OCI-LY7 (cell line): ENCODE data around the gene ITGA5. TPM values are rescaled to one million over a fixed set of nuclear protein-coding genes. Genes with fewer than 3 reads are reported as not detected.

Experiments
- BruUV-seq: library from RNA; stranded (reverse); fragments of 400-500 nt; replicated peaks from 2 replicates; lab custom pipeline; 2021; lab: Mats Ljungman, UMichigan
- CTCF ChIA-PET: fragments of 300-600 bp; sonication (Branson Sonifier 250); formaldehyde crosslinking; loops from one replicate; lab custom pipeline; 2022; ENCODE audit warnings: antibody characterized with exemption; ENCODE audit not compliant: unreplicated experiment; lab: Charles Lee
- POLR2A ChIA-PET: fragments of 300-600 bp; sonication (Branson Sonifier 250); formaldehyde crosslinking; loops from one replicate; lab custom pipeline; 2022; ENCODE audit warnings: antibody characterized with exemption; lab: Charles Lee
- DNase-seq: peaks from one replicate; pipeline ENCODE4 v3.0.0-alpha.2; 2015; ENCODE audit warnings: low spot score
- H2AFZ ChIP-seq: fragments of 200-600 bp; sonication (generic), shearing (Covaris generic); 2 replicates; pipeline ENCODE4 v1.6.1; 2014; ENCODE audit warnings: mild to moderate bottlenecking, antibody characterized with exemption, low read length, moderate library complexity
- H3K27ac ChIP-seq: fragments of 200-600 bp; sonication (generic); 2 replicates; pipeline ENCODE4 v1.5.1; 2014; ENCODE audit warnings: mixed run types, low read depth, mild to moderate bottlenecking, moderate library complexity, low read length, inconsistent platforms; ENCODE audit not compliant: poor library complexity, severe bottlenecking
- H3K36me3 ChIP-seq: fragments of 200-600 bp; sonication (generic); 2 replicates; pipeline ENCODE4 v1.6.1; 2014; ENCODE audit warnings: mild to moderate bottlenecking, antibody characterized with exemption, low read length, moderate library complexity, mixed read lengths; ENCODE audit not compliant: insufficient read depth
- H3K4me1 ChIP-seq: fragments of 200-600 bp; sonication (generic); 2 replicates; pipeline ENCODE4 v1.5.1; 2014; ENCODE audit warnings: mild to moderate bottlenecking, low read length; ENCODE audit not compliant: insufficient read depth, poor library complexity, severe bottlenecking
- H3K4me2 ChIP-seq: fragments of 200-600 bp; sonication (generic); 2 replicates; pipeline ENCODE4 v1.6.1; 2014; ENCODE audit warnings: mild to moderate bottlenecking, low read length
- H3K4me3 ChIP-seq: fragments of 200-600 bp; sonication (generic); 2 replicates; pipeline ENCODE4 v1.5.1; 2014; ENCODE audit warnings: mild to moderate bottlenecking, low read depth, low read length; ENCODE audit not compliant: poor library complexity, severe bottlenecking
- H3K79me2 ChIP-seq: fragments of 200-600 bp; sonication (generic); 2 replicates; pipeline ENCODE4 v1.6.1; 2016; ENCODE audit warnings: low read depth, mild to moderate bottlenecking, low read length, moderate library complexity, mixed read lengths; ENCODE audit not compliant: insufficient read depth
- H3K9me2 ChIP-seq: fragments of 200-600 bp; sonication (generic); 2 replicates; pipeline ENCODE4 v1.6.1; 2016; ENCODE audit warnings: mild to moderate bottlenecking, low read length, mixed read lengths; ENCODE audit not compliant: insufficient read depth
- H3K9me3 ChIP-seq: fragments of 200-600 bp; sonication (generic); 2 replicates; pipeline ENCODE4 v1.6.1; 2014; ENCODE audit warnings: mild to moderate bottlenecking, mixed run types, low read length, mixed read lengths
- H4K20me1 ChIP-seq: fragments of 200-600 bp; sonication (generic); 2 replicates; pipeline ENCODE4 v1.6.1; 2014; ENCODE audit warnings: mild to moderate bottlenecking, antibody characterized with exemption, low read length, moderate library complexity, mixed read lengths; ENCODE audit not compliant: insufficient read depth
- CTCF ChIP-seq: fragments of 200-600 bp; sonication (generic); conservative IDR thresholded peaks from 2 replicates; pipeline ENCODE4 v1.5.1; 2014; ENCODE audit warnings: mild to moderate bottlenecking, antibody characterized with exemption, low read length, moderate library complexity, mixed read lengths
- EZH2phosphoT487 ChIP-seq: fragments of 200-600 bp; sonication (generic); IDR thresholded peaks from 2 replicates; pipeline ENCODE4 v1.6.1; 2018; ENCODE audit warnings: low read depth, borderline replicate concordance, mild to moderate bottlenecking, mixed run types, antibody characterized with exemption, low read length, moderate library complexity, mixed read lengths
- intact Hi-C: fragments of 100-400 bp; cut with micrococcal nuclease; formaldehyde crosslinking; loops from one replicate; pipeline ENCODE4 v1.10.0; 2022; ENCODE audit not compliant: unreplicated experiment
- total RNA-seq, 2 experiments: library from RNA; depleted of rRNA in 1 of 2; stranded (reverse); fragments of >200 nt in 1 of 2; shearing (Covaris generic) in 1 of 2; gene quantifications; 2 replicates each; pipeline ENCODE4 v1.2.3, GENCODE V29; 2014 to 2022

The ITGA5 gene
- total RNA-seq, 2 experiments from 2014 or later, result 0.06 to 0.34 TPM

GRCh38 chr12:54371328-54372112, 47.5 kb downstream of the ITGA5 start:
- Histone ChIP-seq H3K4me1 (peaks cover 13% of the 10 kb centered on the region), H3K4me2 (no peak overlapping the region), H3K4me3 (no peak overlapping the region), H3K27ac (no peak overlapping the region), H3K9me3 (no peaks in the 10 kb centered on the region), H3K36me3 (no peaks in the 10 kb centered on the region), H3K79me2 (no peaks in the 10 kb centered on the region), H2AFZ (no peak overlapping the region), H4K20me1 (no peaks in the 10 kb centered on the region), H3K9me2 (no peaks in the 10 kb centered on the region)
- ChIA-PET POLR2A (interaction anchor here (0.9 to 1.2 kb wide), 2 partner anchors 73 to 79 kb away, joined by 3 to 4 read pairs; no protein-coding TSS in a partner anchor), CTCF (interaction anchor here (0.5 to 1.3 kb wide), 2 partner anchors 22 to 152 kb away, joined by 3 read pairs; no protein-coding TSS in a partner anchor)
- intact Hi-C loops, result no loop called here
- TF ChIP-seq EZH2phosphoT487 (no peak), CTCF (no peak)
- no TSS peak for BruUV-seq
- DNase-seq, result no peak

- H3K4me3 ChIP-seq, result no peak overlapping the region
- no peak for DNase-seq
Measured at GRCh38 chr12:54370171-54370730, 48.8 kb downstream of the ITGA5 start.

More at GRCh38 chr12:54370171-54370730, 48.8 kb downstream of the ITGA5 start:
- peaks cover 13% of the 10 kb centered on the region for H3K4me1 ChIP-seq
- BruUV-seq, result no TSS peak
- TF ChIP-seq EZH2phosphoT487 (no peak), CTCF (no peak)
- H3K79me2 ChIP-seq, result no peaks in the 10 kb centered on the region
- H3K36me3 ChIP-seq, result no peaks in the 10 kb centered on the region
- ChIA-PET POLR2A (interaction anchor here (0.9 to 1.2 kb wide), 2 partner anchors 71 to 78 kb away, joined by 3 to 4 read pairs; no protein-coding TSS in a partner anchor), CTCF (interaction anchor here (1.3 kb wide), 1 partner anchor 23 kb away, joined by 3 read pairs; no protein-coding TSS in a partner anchor)
- no peaks in the 10 kb centered on the region for H4K20me1 ChIP-seq
- H3K27ac ChIP-seq, result no peak overlapping the region
- intact Hi-C loops, result no loop called here
- no peak overlapping the region for H2AFZ ChIP-seq
- no peak overlapping the region; the same call in 1 of the 2 replicates for H3K4me2 ChIP-seq
- no peaks in the 10 kb centered on the region for H3K9me2 ChIP-seq
- H3K9me3 ChIP-seq, result no peaks in the 10 kb centered on the region
